Measurements from ENCODE around the gene MBD2.

Gene MBD2

GRCh38 chr18:54119524-54120019 lies 104.9 kb downstream of the MBD2 start:
- Histone ChIP-seq H3K4me2 (ENCODE audit: low read length) (peak overlapping the region; percentile 20), H3K9ac (ENCODE audit: low read length) (no peak overlapping the region), H3K18ac (ENCODE audit: low read length) (no peak overlapping the region), H3K9me3 (ENCODE audit: insufficient read depth, low read depth, low read length) (no peaks in the 10 kb centered on the region), H2BK5ac (ENCODE audit: low read depth, low read length, poor library complexity) (no peak overlapping the region), H3K27ac (ENCODE audit: low read depth, low read length) (no peak overlapping the region), H3K14ac (ENCODE audit: low read length) (no peak overlapping the region), H4K91ac (ENCODE audit: low read depth, low read length) (no peak overlapping the region), H3K4ac (ENCODE audit: low read depth, low read length) (no peak overlapping the region), H4K8ac (ENCODE audit: low read depth, low read length) (no peak overlapping the region), H2AFZ (ENCODE audit: insufficient read depth, low read length, poor library complexity) (no peak overlapping the region), H4K12ac (ENCODE audit: low read depth, low read length) (no peak overlapping the region), H3K36me3 (ENCODE audit: control insufficient read depth in 1 of 2, insufficient read depth in 2 of 2, low read length in 2 of 2) (no peaks in the 10 kb centered on the region), H2BK120ac (ENCODE audit: insufficient read depth, low read length, poor library complexity) (no peak overlapping the region), H2AK5ac (ENCODE audit: low read length) (no peak overlapping the region), H3K4me1 (ENCODE audit: control insufficient read depth in 1 of 2, insufficient read depth in 2 of 2, low read length in 2 of 2) (no peaks in the 10 kb centered on the region), H3K79me1 (ENCODE audit: low read length) (no peaks in the 10 kb centered on the region), H3K4me3 (ENCODE audit: low read depth, low read length) (no peak overlapping the region), H3K79me2 (ENCODE audit: control insufficient read depth, insufficient read depth, low read length, poor library complexity) (no peaks in the 10 kb centered on the region), H3K27me3 (ENCODE audit: insufficient read depth, low read length) (no peaks in the 10 kb centered on the region), H2BK12ac (ENCODE audit: low read length) (no peak overlapping the region), H3K23ac (ENCODE audit: low read length) (no peak overlapping the region)
- peak; percentile 15 to 82 for DNase-seq
- WGBS (ENCODE audit: extremely low coverage, insufficient coverage, insufficient read length), result no CpG with 5 or more reads among the region's 6 CpGs

DNA sequence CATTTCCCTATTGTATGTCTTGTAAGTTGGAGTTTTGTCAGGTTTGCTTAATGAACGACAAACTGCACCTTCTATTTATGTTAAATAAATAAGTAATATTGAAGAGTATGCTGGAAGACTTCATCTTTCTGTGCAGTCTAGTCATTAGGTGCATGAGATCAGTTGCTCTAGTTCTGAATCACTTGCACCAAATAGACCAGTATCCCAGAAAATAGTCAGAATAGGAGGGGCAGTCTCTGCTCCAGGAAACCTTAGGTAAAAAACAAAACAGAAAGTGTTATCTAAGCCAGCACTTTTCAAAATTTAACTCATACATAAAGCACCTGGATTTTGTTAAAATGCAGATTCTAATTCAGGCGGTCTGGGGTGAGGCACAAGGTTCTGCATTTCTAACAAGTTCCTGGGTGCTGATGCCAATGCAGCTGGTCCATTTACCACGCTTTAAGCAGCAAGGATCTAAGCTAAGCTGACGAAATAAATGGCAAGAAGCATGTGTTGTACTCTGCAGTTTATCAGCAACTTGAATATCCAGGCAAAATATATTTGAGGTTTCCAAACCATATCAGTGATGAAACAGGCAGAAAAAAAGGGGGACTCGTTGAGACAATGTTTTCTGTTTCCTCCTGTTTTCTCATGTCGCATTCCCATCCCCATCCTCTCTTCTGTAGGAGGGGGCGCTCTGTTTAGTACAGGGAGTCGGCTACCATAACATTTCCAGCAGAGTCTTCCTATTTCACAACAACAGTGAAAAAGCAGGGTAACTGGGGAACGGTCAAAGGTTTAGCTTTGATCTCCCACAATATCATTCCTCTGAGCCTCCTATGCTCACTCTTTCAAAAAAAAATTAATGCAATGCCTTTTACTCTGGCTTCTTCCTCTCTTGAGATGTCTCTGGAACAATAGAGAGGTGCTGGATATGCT lies 106.4 kb downstream of the MBD2 start:
- Histone ChIP-seq H4K8ac (ENCODE audit: low read depth, low read length) (no peak overlapping the region), H4K12ac (ENCODE audit: low read depth, low read length) (no peak overlapping the region), H2AFZ (ENCODE audit: insufficient read depth, low read length, poor library complexity) (no peak overlapping the region), H3K9ac (ENCODE audit: low read length) (no peak overlapping the region), H3K36me3 (ENCODE audit: control insufficient read depth in 1 of 2, insufficient read depth in 2 of 2, low read length in 2 of 2) (no peaks in the 10 kb centered on the region), H3K18ac (ENCODE audit: low read length) (no peak overlapping the region), H3K27ac (ENCODE audit: low read depth, low read length) (no peak overlapping the region), H3K27me3 (ENCODE audit: insufficient read depth, low read length) (no peaks in the 10 kb centered on the region), H3K79me2 (ENCODE audit: control insufficient read depth, insufficient read depth, low read length, poor library complexity) (no peaks in the 10 kb centered on the region), H3K9me3 (ENCODE audit: insufficient read depth, low read depth, low read length) (no peaks in the 10 kb centered on the region), H3K23ac (ENCODE audit: low read length) (no peak overlapping the region), H3K79me1 (ENCODE audit: low read length) (no peaks in the 10 kb centered on the region), H3K14ac (ENCODE audit: low read length) (no peak overlapping the region), H2AK5ac (ENCODE audit: low read length) (no peak overlapping the region), H2BK5ac (ENCODE audit: low read depth, low read length, poor library complexity) (no peak overlapping the region), H3K4me2 (ENCODE audit: low read length) (no peak overlapping the region), H2BK120ac (ENCODE audit: insufficient read depth, low read length, poor library complexity) (no peak overlapping the region), H3K4ac (ENCODE audit: low read depth, low read length) (no peak overlapping the region), H3K4me3 (ENCODE audit: low read depth, low read length) (no peak overlapping the region), H3K4me1 (ENCODE audit: control insufficient read depth in 1 of 2, insufficient read depth in 2 of 2, low read length in 2 of 2) (no peaks in the 10 kb centered on the region), H2BK12ac (ENCODE audit: low read length) (no peak overlapping the region), H4K91ac (ENCODE audit: low read depth, low read length) (no peak overlapping the region)
- WGBS (ENCODE audit: extremely low coverage, insufficient coverage, insufficient read length), result no CpG with 5 or more reads among the region's 9 CpGs
- DNase-seq, result no peak

- no peak overlapping the region for H3K23ac ChIP-seq (ENCODE audit: low read length)
- no peak overlapping the region for H3K9ac ChIP-seq (ENCODE audit: low read length)
- no peak overlapping the region for H2AK5ac ChIP-seq (ENCODE audit: low read length)
- no peak overlapping the region for H3K4me3 ChIP-seq (ENCODE audit: low read depth, low read length)
- no peaks in the 10 kb centered on the region for H3K36me3 ChIP-seq (ENCODE audit: control insufficient read depth in 1 of 2, insufficient read depth in 2 of 2, low read length in 2 of 2)
- no peaks in the 10 kb centered on the region for H3K27me3 ChIP-seq (ENCODE audit: insufficient read depth, low read length)
- H2BK120ac ChIP-seq (ENCODE audit: insufficient read depth, low read length, poor library complexity), result no peak overlapping the region
- DNase-seq, result peak in 1 of 2 donors; percentile 54
- no peak overlapping the region for H3K4ac ChIP-seq (ENCODE audit: low read depth, low read length)
- no peak overlapping the region for H3K4me2 ChIP-seq (ENCODE audit: low read length)
- H4K8ac ChIP-seq (ENCODE audit: low read depth, low read length), result no peak overlapping the region
- H3K79me2 ChIP-seq (ENCODE audit: control insufficient read depth, insufficient read depth, low read length, poor library complexity), result no peaks in the 10 kb centered on the region
- H4K91ac ChIP-seq (ENCODE audit: low read depth, low read length), result no peak overlapping the region
- H3K9me3 ChIP-seq (ENCODE audit: insufficient read depth, low read depth, low read length), result no peaks in the 10 kb centered on the region
- WGBS (ENCODE audit: extremely low coverage, insufficient coverage, insufficient read length), result no CpG with 5 or more reads among the region's 3 CpGs
- H2BK5ac ChIP-seq (ENCODE audit: low read depth, low read length, poor library complexity), result no peak overlapping the region
- no peak overlapping the region for H2AFZ ChIP-seq (ENCODE audit: insufficient read depth, low read length, poor library complexity)
- H3K14ac ChIP-seq (ENCODE audit: low read length), result no peak overlapping the region
- H3K18ac ChIP-seq (ENCODE audit: low read length), result no peak overlapping the region
- H3K79me1 ChIP-seq (ENCODE audit: low read length), result no peaks in the 10 kb centered on the region
- H4K12ac ChIP-seq (ENCODE audit: low read depth, low read length), result no peak overlapping the region
- H3K4me1 ChIP-seq (ENCODE audit: control insufficient read depth in 1 of 2, insufficient read depth in 2 of 2, low read length in 2 of 2), result no peaks in the 10 kb centered on the region
- H2BK12ac ChIP-seq (ENCODE audit: low read length), result no peak overlapping the region
- H3K27ac ChIP-seq (ENCODE audit: low read depth, low read length), result no peak overlapping the region
Observed at GRCh38 chr18:54116541-54117257, 107.8 kb downstream of the MBD2 start.

GRCh38 chr18:54112356-54112755 lies 112.1 kb downstream of the MBD2 start:
- Histone ChIP-seq H3K4me1 (ENCODE audit: control insufficient read depth in 1 of 2, insufficient read depth in 2 of 2, low read length in 2 of 2) (no peaks in the 10 kb centered on the region), H3K4ac (ENCODE audit: low read depth, low read length) (no peak overlapping the region), H3K18ac (ENCODE audit: low read length) (no peak overlapping the region), H3K9me3 (ENCODE audit: insufficient read depth, low read depth, low read length) (no peaks in the 10 kb centered on the region), H4K8ac (ENCODE audit: low read depth, low read length) (no peak overlapping the region), H3K23ac (ENCODE audit: low read length) (no peak overlapping the region), H2BK120ac (ENCODE audit: insufficient read depth, low read length, poor library complexity) (no peak overlapping the region), H3K4me3 (ENCODE audit: low read depth, low read length) (no peak overlapping the region), H3K27ac (ENCODE audit: low read depth, low read length) (no peak overlapping the region), H2BK12ac (ENCODE audit: low read length) (no peak overlapping the region), H3K9ac (ENCODE audit: low read length) (no peak overlapping the region), H2BK5ac (ENCODE audit: low read depth, low read length, poor library complexity) (no peak overlapping the region), H4K91ac (ENCODE audit: low read depth, low read length) (no peak overlapping the region), H3K36me3 (ENCODE audit: control insufficient read depth in 1 of 2, insufficient read depth in 2 of 2, low read length in 2 of 2) (no peaks in the 10 kb centered on the region), H3K79me1 (ENCODE audit: low read length) (no peaks in the 10 kb centered on the region), H4K12ac (ENCODE audit: low read depth, low read length) (no peak overlapping the region), H2AK5ac (ENCODE audit: low read length) (no peak overlapping the region), H3K4me2 (ENCODE audit: low read length) (no peak overlapping the region), H3K27me3 (ENCODE audit: insufficient read depth, low read length) (no peaks in the 10 kb centered on the region), H3K79me2 (ENCODE audit: control insufficient read depth, insufficient read depth, low read length, poor library complexity) (no peaks in the 10 kb centered on the region), H3K14ac (ENCODE audit: low read length) (no peak overlapping the region), H2AFZ (ENCODE audit: insufficient read depth, low read length, poor library complexity) (no peak overlapping the region)
- WGBS (ENCODE audit: extremely low coverage, insufficient coverage, insufficient read length), result no CpG with 5 or more reads among the region's 1 CpG
- DNase-seq, result no peak

All from trophoblast cell (in vitro differentiated cells and primary cell).